ENCODE measurements around the gene KCNC3.

Gene KCNC3

GRCh38 chr19:50311723-50312635 is 17.2 kb downstream of the KCNC3 start:
- Mint-ChIP-seq H3K36me3 (ENCODE audit: low read depth) (no peaks in the 10 kb centered on the region), H3K27ac (no peak overlapping the region), H3K4me1 (peaks cover 47% of the 10 kb centered on the region), H3K9me3 (peaks cover 4% of the 10 kb centered on the region), H3K4me3 (peak overlapping the region; percentile 67), H3K27me3 (ENCODE audit: low read depth, poor library complexity) (peaks cover 85% of the 10 kb centered on the region)
- peak; percentile 76 for DNase-seq
- TF ChIP-seq, protein P1, sequence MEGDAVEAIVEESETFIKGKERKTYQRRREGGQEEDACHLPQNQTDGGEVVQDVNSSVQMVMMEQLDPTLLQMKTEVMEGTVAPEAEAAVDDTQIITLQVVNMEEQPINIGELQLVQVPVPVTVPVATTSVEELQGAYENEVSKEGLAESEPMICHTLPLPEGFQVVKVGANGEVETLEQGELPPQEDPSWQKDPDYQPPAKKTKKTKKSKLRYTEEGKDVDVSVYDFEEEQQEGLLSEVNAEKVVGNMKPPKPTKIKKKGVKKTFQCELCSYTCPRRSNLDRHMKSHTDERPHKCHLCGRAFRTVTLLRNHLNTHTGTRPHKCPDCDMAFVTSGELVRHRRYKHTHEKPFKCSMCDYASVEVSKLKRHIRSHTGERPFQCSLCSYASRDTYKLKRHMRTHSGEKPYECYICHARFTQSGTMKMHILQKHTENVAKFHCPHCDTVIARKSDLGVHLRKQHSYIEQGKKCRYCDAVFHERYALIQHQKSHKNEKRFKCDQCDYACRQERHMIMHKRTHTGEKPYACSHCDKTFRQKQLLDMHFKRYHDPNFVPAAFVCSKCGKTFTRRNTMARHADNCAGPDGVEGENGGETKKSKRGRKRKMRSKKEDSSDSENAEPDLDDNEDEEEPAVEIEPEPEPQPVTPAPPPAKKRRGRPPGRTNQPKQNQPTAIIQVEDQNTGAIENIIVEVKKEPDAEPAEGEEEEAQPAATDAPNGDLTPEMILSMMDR (IDR thresholded peaks at IDR 0.05), result no peak

DNA sequence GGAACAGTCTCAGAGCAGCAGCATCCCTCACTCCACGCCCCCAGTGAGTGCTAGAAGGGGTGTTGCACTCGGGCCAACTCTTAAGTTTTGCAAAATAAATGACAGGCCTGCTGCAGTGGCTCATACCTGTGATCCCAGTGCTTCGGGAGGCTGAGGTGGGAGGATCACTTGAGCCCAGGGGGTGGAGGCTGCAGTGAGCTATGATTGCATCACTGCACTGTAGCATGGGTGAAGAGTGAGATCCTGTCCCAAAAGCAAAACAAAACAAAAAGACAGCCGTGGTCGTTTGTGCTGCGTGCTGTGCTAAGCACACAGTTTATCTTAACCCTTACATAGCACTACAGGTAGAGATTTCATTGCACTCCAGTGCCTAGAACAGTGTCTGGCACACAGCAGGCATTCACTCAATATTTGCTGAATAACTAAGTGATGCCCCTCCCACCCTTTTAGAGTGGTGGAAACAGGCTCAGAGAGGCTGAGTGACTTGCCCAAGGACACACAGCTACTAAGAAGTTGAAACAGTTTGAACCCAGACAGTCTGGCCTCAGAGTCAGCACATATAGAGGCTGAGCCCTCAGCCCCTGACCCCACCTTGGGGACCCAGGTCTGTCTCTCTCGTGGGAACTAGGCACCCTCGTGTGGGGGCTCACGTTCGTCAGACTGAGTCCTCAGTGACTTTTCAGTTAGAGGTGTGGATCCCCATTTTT is 18.3 kb downstream of the KCNC3 start:
- TF ChIP-seq, protein P1 (IDR thresholded peaks at IDR 0.05), result no peak
- Mint-ChIP-seq H3K4me1 (peaks cover 42% of the 10 kb centered on the region), H3K9me3 (peaks cover 4% of the 10 kb centered on the region), H3K36me3 (ENCODE audit: low read depth) (no peaks in the 10 kb centered on the region), H3K27me3 (ENCODE audit: low read depth, poor library complexity) (peaks cover 90% of the 10 kb centered on the region), H3K4me3 (no peak overlapping the region), H3K27ac (no peak overlapping the region)
- no peak for DNase-seq

DNA sequence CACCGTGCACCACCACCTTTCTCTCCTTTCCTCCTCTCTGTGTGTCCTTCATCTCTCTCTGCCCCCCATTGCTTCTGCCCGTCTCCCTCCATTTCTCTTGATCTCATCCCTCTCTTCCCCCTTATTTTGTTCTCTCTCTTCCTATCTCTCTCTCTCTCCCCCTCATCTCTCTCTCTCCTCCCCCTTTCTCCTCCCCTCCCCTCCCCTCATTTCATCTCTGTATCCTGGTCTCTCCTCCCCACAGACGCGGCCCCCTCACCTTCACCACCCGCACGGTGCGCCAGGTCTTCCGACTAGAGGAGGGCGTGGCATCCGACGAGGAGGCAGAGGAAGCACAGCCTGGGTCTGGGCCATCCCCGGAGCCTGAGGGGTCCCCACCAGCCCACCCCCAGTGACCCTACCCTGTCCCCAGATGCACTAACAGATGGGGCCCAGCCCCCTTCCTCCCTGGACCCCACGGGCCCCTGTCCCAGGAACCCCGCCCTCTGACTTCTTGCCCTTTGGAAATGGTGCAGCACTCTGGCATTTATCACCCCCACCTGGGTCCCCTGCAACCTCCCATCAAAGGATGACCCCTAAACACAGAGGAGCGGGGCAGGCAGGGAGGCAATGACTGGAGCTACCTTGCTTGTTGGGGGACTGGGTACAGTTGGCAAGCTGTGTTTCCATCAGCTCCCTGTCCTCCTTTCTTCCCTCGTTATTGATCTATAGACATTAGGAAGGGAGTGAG is 19.6 kb downstream of the KCNC3 start:
- TF ChIP-seq, protein P1 (IDR thresholded peaks at IDR 0.05), result no peak
- Mint-ChIP-seq H3K9me3 (peaks cover 4% of the 10 kb centered on the region), H3K4me1 (peaks cover 31% of the 10 kb centered on the region), H3K4me3 (no peak overlapping the region), H3K27ac (peak overlapping the region; percentile 79), H3K36me3 (ENCODE audit: low read depth) (no peaks in the 10 kb centered on the region), H3K27me3 (ENCODE audit: low read depth, poor library complexity) (peaks cover 84% of the 10 kb centered on the region)
- DNase-seq, result no peak

GRCh38 chr19:50308991-50309390 is 20.2 kb downstream of the KCNC3 start:
- H3K36me3 Mint-ChIP-seq (ENCODE audit: low read depth), result no peaks in the 10 kb centered on the region
- H3K27me3 Mint-ChIP-seq (ENCODE audit: low read depth, poor library complexity), result peaks cover 78% of the 10 kb centered on the region
- H3K4me3 Mint-ChIP-seq, result no peak overlapping the region
- TF ChIP-seq, protein P1 (IDR thresholded peaks at IDR 0.05), result no peak
- peaks cover 4% of the 10 kb centered on the region for H3K9me3 Mint-ChIP-seq
- peaks cover 25% of the 10 kb centered on the region for H3K4me1 Mint-ChIP-seq
- peak overlapping the region; percentile 79 for H3K27ac Mint-ChIP-seq
- DNase-seq, result no peak

DNA sequence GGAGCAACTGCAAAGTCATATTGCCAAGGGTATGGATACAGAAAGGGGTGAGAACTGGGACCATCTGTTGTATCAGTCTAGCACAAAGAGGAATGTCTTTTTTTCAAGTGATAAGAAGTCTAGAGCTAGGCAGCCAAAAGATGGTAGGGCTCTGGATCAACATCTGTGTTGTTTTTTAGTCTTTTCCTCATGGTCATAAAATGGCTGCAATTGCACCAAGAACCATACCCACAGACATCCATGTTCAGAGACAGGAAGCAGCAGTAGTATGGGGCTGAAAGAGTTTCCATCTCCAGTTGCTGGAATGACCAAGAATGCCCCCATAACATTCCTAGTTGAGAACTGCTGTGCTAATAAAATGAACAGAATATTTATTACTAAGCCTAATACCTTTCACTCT is 25.6 kb downstream of the KCNC3 start:
- peaks cover 5% of the 10 kb centered on the region for H3K9me3 Mint-ChIP-seq
- TF ChIP-seq, protein P1 (IDR thresholded peaks at IDR 0.05), result no peak
- H3K36me3 Mint-ChIP-seq (ENCODE audit: low read depth), result no peaks in the 10 kb centered on the region
- no peak for DNase-seq
- H3K4me3 Mint-ChIP-seq, result no peak overlapping the region
- H3K27ac Mint-ChIP-seq, result no peak overlapping the region
- peaks cover 9% of the 10 kb centered on the region for H3K4me1 Mint-ChIP-seq
- peaks cover 38% of the 10 kb centered on the region for H3K27me3 Mint-ChIP-seq (ENCODE audit: low read depth, poor library complexity)
